K562 (cell line): Measurements from ENCODE around the gene DDAH2. TPM values are rescaled to one million over a fixed set of nuclear protein-coding genes. Genes with fewer than 3 reads are reported as not detected.

Experiments used
- AFF1 ChIP-seq, 2 experiments: fragments of 450-650 bp; IDR thresholded peaks; 2 replicates each; pipeline ENCODE4 v1.6.1; 2018; ENCODE audit warnings: mild to moderate bottlenecking in 2 of 2, low read depth in 1 of 2; ENCODE audit not compliant: partially characterized antibody in 2 of 2
- ATF1 ChIP-seq, 2 experiments: fragments of 450-650 bp in 1 of 2; IDR thresholded peaks; 2 replicates each; pipeline ENCODE4 v1.6.1; 2016; ENCODE audit warnings: missing compliant biosample characterization in 1 of 2, missing genetic modification characterization in 1 of 2
- ATF3 ChIP-seq, 2 experiments: fragments of 450-650 bp in 1 of 2; sonication (generic) in 1 of 2; formaldehyde crosslinking in 1 of 2; IDR thresholded peaks in 1 of 2; conservative IDR thresholded peaks in 1 of 2; 2 replicates each; pipeline versions ENCODE4 v1.6.1 to v1.8.1; 2016 to 2023; ENCODE audit warnings: mild to moderate bottlenecking in 2 of 2, moderate library complexity in 2 of 2, inconsistent platforms in 1 of 2, missing genetic modification reagents in 1 of 2
- BMI1 ChIP-seq: fragments of 150-350 bp; IDR thresholded peaks from 2 replicates; pipeline ENCODE4 v1.6.1; 2014; ENCODE audit warnings: low read length
- MXI1 ChIP-seq: IDR thresholded peaks from 2 replicates; pipeline ENCODE4 v1.6.1; 2011; ENCODE audit warnings: low read depth, mild to moderate bottlenecking, improper control_type of control experiment, low read length
- PHF21A ChIP-seq: fragments of 450-650 bp; IDR thresholded peaks from 2 replicates; pipeline ENCODE4 v1.6.1; 2017; ENCODE audit warnings: low read depth, borderline replicate concordance
- RREB1 ChIP-seq: fragments of 250-450 bp; sonication (Bioruptor Pico); IDR thresholded peaks from 2 replicates; pipeline ENCODE4 v1.4.0; 2020
- TEAD1 ChIP-seq, 2 experiments: fragments of 450-650 bp in 1 of 2; sonication (generic) in 1 of 2; formaldehyde crosslinking; IDR thresholded peaks; 2 replicates each; pipeline versions ENCODE4 v1.4.0 to v1.8.0; 2020 to 2022; ENCODE audit warnings: mild to moderate bottlenecking in 2 of 2, missing genetic modification reagents in 1 of 2
- TEAD4 ChIP-seq, 2 experiments: sonication (generic) in 1 of 2; formaldehyde crosslinking in 1 of 2; IDR thresholded peaks; 2 replicates each; pipeline versions ENCODE4 v1.6.1 to v1.8.0; 2012 to 2022; ENCODE audit warnings: borderline replicate concordance in 1 of 2, inconsistent platforms in 1 of 2, low read length in 1 of 2, mild to moderate bottlenecking in 1 of 2, missing genetic modification reagents in 1 of 2
- USF1 ChIP-seq: sonication (generic); formaldehyde crosslinking; IDR thresholded peaks from 2 replicates; pipeline ENCODE4 v1.9.0; 2022; ENCODE audit warnings: mild to moderate bottlenecking, missing genetic modification reagents
- XRCC5 ChIP-seq: fragments of 200-400 bp; formaldehyde crosslinking; IDR thresholded peaks from 2 replicates; pipeline ENCODE4 v1.6.1; 2017; ENCODE audit warnings: low read depth, mild to moderate bottlenecking, low read length
- ZNF239 ChIP-seq: fragments of 250-450 bp; sonication (Bioruptor Pico); IDR thresholded peaks from 2 replicates; pipeline ENCODE4 v1.4.0; 2020; ENCODE audit warnings: mild to moderate bottlenecking
- polyA plus RNA-seq, 8 experiments: library from polyadenylated mRNA; depleted of rRNA in 4 of 8; stranded (reverse) in 5 of 8; unstranded in 3 of 8; fragments of >200 nt; fragmentation: Nextera tagmentation in 2 of 8; fragmentation: Illumina TruSeq in 1 of 8; extraction: Ambion mirVana in 2 of 8; extraction: Trizol in 1 of 8; gene quantifications; 2 replicates each; pipeline versions ENCODE4 v1.2.1 to v1.2.3, GENCODE V29; 2011 to 2014; ENCODE audit warnings: inconsistent platforms in 1 of 8, missing spikeins in 1 of 8
- total RNA-seq, 7 experiments: library from RNA; depleted of rRNA in 6 of 7; stranded (reverse); fragments of >200 nt in 6 of 7; fragmentation: Illumina TruSeq in 2 of 7; extraction: Trizol in 2 of 7; gene quantifications; 2 replicates each; pipeline versions ENCODE4 v1.2.1 to v1.2.3, GENCODE V29; 2011 to 2021; ENCODE audit warnings: low replicate concordance in 1 of 7

The DDAH2 gene
- total and polyA plus RNA-seq, 9 of the 15 experiments (the other 6 are each of a cell fraction or from before 2014, with no cell fraction given), result 1.8 to 45.4 (median 21.4) TPM

- TF ChIP-seq XRCC5, result 0 out of 2 replicates have a peak, but pooled peaks have one; percentile 55
- TF ChIP-seq TEAD4 (IDR thresholded peaks at IDR 0.05; ENCODE audit: low read length), result no peak
- TF ChIP-seq TEAD4 (CRISPR knock-in tag; IDR thresholded peaks at IDR 0.05; ENCODE audit: borderline replicate concordance), result peak; percentile 68; the same call in 1 of the 2 replicates
- TF ChIP-seq BMI1, result peak; percentile 52; the same call in 1 of the 2 replicates
- no peak for TF ChIP-seq ATF1 (CRISPR knock-in tag; IDR thresholded peaks at IDR 0.05)
- peak; percentile 27; the same call in 1 of the 2 replicates for TF ChIP-seq ATF1 (tag; IDR thresholded peaks at IDR 0.05)
- TF ChIP-seq TEAD1 (CRISPR knock-in tag; IDR thresholded peaks at IDR 0.05), result 0 out of 4 replicates have a peak, but pooled peaks of 1 of the 2 experiments have one; percentile 9
- peak; percentile 24; the same call in 1 of the 2 replicates for TF ChIP-seq RREB1 (CRISPR knock-in tag)
- peak in 1 of 2 experiments; percentile 49 for TF ChIP-seq AFF1 (IDR thresholded peaks at IDR 0.05; ENCODE audit: low read depth in 1 of 2, partially characterized antibody in 2 of 2)
- TF ChIP-seq PHF21A, result peak; percentile 71; the same call in 1 of the 2 replicates
- TF ChIP-seq MXI1, result 0 out of 2 replicates have a peak, but pooled peaks have one; percentile 27
- 0 out of 2 replicates have a peak, but pooled peaks have one; percentile 30 for TF ChIP-seq USF1 (CRISPR knock-in tag)
- peak; percentile 38 for TF ChIP-seq ZNF239
- TF ChIP-seq ATF3 (IDR thresholded peaks at IDR 0.05), result no peak
- TF ChIP-seq ATF3 (CRISPR knock-in tag; conservative IDR thresholded peaks at IDR 0.05), result peak; percentile 79
Observed at GRCh38 chr6:31680226-31681134, 48.6 kb downstream of the DDAH2 start, which contains the start of gene LY6G5C (continued).
